ENCODE data around the gene COL23A1.

Gene COL23A1

GRCh38 chr5:178555005-178555404 is 35.2 kb downstream of the COL23A1 start:
- no peak for DNase-seq (ENCODE audit: low read depth in 2 of 2)

- DNase-seq (ENCODE audit: low read depth in 2 of 2), result no peak
Measured at GRCh38 chr5:178554311-178554710, 35.9 kb downstream of the COL23A1 start.

- no peak for DNase-seq (ENCODE audit: low read depth in 2 of 2)
Measured at GRCh38 chr5:178553517-178553916, 36.7 kb downstream of the COL23A1 start.

- no peak for DNase-seq (ENCODE audit: low read depth in 2 of 2)
Measured at GRCh38 chr5:178551468-178551867, 38.7 kb downstream of the COL23A1 start.

- DNase-seq (ENCODE audit: low read depth in 2 of 2), result no peak
Measured at GRCh38 chr5:178551059-178551458, 39.1 kb downstream of the COL23A1 start.

- no peak for DNase-seq (ENCODE audit: low read depth in 2 of 2)
Measured at GRCh38 chr5:178548746-178549145, 41.4 kb downstream of the COL23A1 start.

GRCh38 chr5:178547753-178548415 is 42.3 kb downstream of the COL23A1 start:
- DNase-seq (ENCODE audit: low read depth in 2 of 2), result no peak

- no peak for DNase-seq (ENCODE audit: low read depth in 2 of 2)
Measured at GRCh38 chr5:178547052-178547666, 43.0 kb downstream of the COL23A1 start.

- no peak for DNase-seq (ENCODE audit: low read depth in 2 of 2)
Measured at GRCh38 chr5:178546675-178547033, 43.5 kb downstream of the COL23A1 start.

GRCh38 chr5:178545941-178546674 is 44.1 kb downstream of the COL23A1 start:
- DNase-seq (ENCODE audit: low read depth in 2 of 2), result no peak

- DNase-seq (ENCODE audit: low read depth in 2 of 2), result no peak
Measured at GRCh38 chr5:178545176-178545575, 45.0 kb downstream of the COL23A1 start.

GRCh38 chr5:178544166-178544834 is 45.9 kb downstream of the COL23A1 start:
- no peak for DNase-seq (ENCODE audit: low read depth in 2 of 2)

- no peak for DNase-seq (ENCODE audit: low read depth in 2 of 2)
Measured at GRCh38 chr5:178542455-178542854, 47.7 kb downstream of the COL23A1 start.

- no peak for DNase-seq (ENCODE audit: low read depth in 2 of 2)
Measured at GRCh38 chr5:178540526-178540925, 49.7 kb downstream of the COL23A1 start.

GRCh38 chr5:178538741-178539229 is 51.4 kb downstream of the COL23A1 start:
- DNase-seq (ENCODE audit: low read depth in 2 of 2), result no peak

- no peak for DNase-seq (ENCODE audit: low read depth in 2 of 2)
Measured at GRCh38 chr5:178537467-178538371, 52.5 kb downstream of the COL23A1 start.

GRCh38 chr5:178536541-178537466 is 53.4 kb downstream of the COL23A1 start:
- DNase-seq (ENCODE audit: low read depth in 2 of 2), result no peak

- DNase-seq (ENCODE audit: low read depth in 2 of 2), result no peak
Measured at GRCh38 chr5:178535299-178536175, 54.7 kb downstream of the COL23A1 start.

GRCh38 chr5:178533136-178533535 is 57.1 kb downstream of the COL23A1 start:
- DNase-seq (ENCODE audit: low read depth in 2 of 2), result no peak
